ENCODE results near the gene TENM3. TPM values are rescaled to one million over a fixed set of nuclear protein-coding genes. Genes with fewer than 3 reads are reported as not detected.

Gene TENM3
- total and polyA plus RNA-seq, 2 of the 8 experiments (the other 6 are each of a cell fraction or from before 2014, with no cell fraction given): 36.9 to 69.3 TPM

- Histone ChIP-seq H3K79me1 (ENCODE audit: low read depth, low read length) (no peaks in the 10 kb centered on the region), H4K5ac (ENCODE audit: insufficient read length, low read depth, low read length) (no peak overlapping the region), H2BK5ac (ENCODE audit: low read depth, low read length) (no peak overlapping the region), H3K79me2 (ENCODE audit: control insufficient read depth in 1 of 2, insufficient read depth in 2 of 2, low read length in 2 of 2) (no peaks in the 10 kb centered on the region), H3K18ac (ENCODE audit: extremely low read depth, low read length) (no peak overlapping the region), H2BK120ac (replicated peaks; ENCODE audit: low read depth, low read length) (no peak overlapping the region), H3K27me3 (replicated peaks in 1 of 4; ENCODE audit: control insufficient read depth in 3 of 4, extremely low read depth in 1 of 4, insufficient read depth in 3 of 4, low read length in 3 of 4) (no peaks in the 10 kb centered on the region), H2AFZ (ENCODE audit: low read length) (no peak overlapping the region), H3K14ac (ENCODE audit: insufficient read length) (no peak overlapping the region), H3K9me3 (ENCODE audit: insufficient read depth in 2 of 2, low read depth in 1 of 2, low read length in 1 of 2) (no peaks in the 10 kb centered on the region; a peak in 1 of 4 replicates), H3K4me2 (ENCODE audit: insufficient read depth in 1 of 2, low read depth in 2 of 2, low read length in 2 of 2) (no peak overlapping the region), H2BK20ac (ENCODE audit: low read length) (no peak overlapping the region), H3K56ac (replicated peaks; ENCODE audit: insufficient read length, low read depth, low read length) (no peak overlapping the region), H2BK12ac (ENCODE audit: low read depth, low read length) (no peak overlapping the region), H2BK15ac (ENCODE audit: low read length) (no peak overlapping the region), H3K23me2 (ENCODE audit: low read depth, low read length) (no peaks in the 10 kb centered on the region), H4K91ac (replicated peaks; ENCODE audit: insufficient read length, low read length) (no peak overlapping the region), H3K4ac (replicated peaks; ENCODE audit: insufficient read length, low read depth, low read length) (no peak overlapping the region), H3K4me1 (replicated peaks in 1 of 4; ENCODE audit: control insufficient read depth in 3 of 4, insufficient read depth in 4 of 4, low read length in 3 of 4) (no peaks in the 10 kb centered on the region), H3K36me3 (ENCODE audit: control insufficient read depth in 2 of 4, insufficient read depth in 4 of 4, low read length in 3 of 4) (peaks cover 0 to 53% (median 34%) of the 10 kb centered on the region in 4 experiments; a peak in 5 of 8 replicates), H3K23ac (ENCODE audit: insufficient read length) (no peak overlapping the region), H3K27ac (ENCODE audit: low read depth, low read length) (no peak overlapping the region), H3K9ac (replicated peaks in 1 of 4; ENCODE audit: extremely low read depth in 1 of 4, low read depth in 3 of 4, low read length in 3 of 4) (no peak overlapping the region), H4K20me1 (replicated peaks in 1 of 2; ENCODE audit: control insufficient read depth in 1 of 2, insufficient read depth in 2 of 2, low read length in 2 of 2) (peaks cover 0 to 3% of the 10 kb centered on the region in 2 experiments), H4K8ac (ENCODE audit: extremely low read depth, insufficient read depth, low read length) (no peak overlapping the region), H3K4me3 (ENCODE audit: extremely low read depth in 1 of 4, insufficient read depth in 2 of 4, low read depth in 3 of 4, low read length in 4 of 4) (no peak overlapping the region), H2AK5ac (ENCODE audit: low read depth, low read length) (no peak overlapping the region)
- CTCF ChIA-PET (ENCODE audit: partially characterized antibody): interaction anchor here (0.9 kb wide), 1 partner anchor 9 kb away, joined by 3 read pairs; no protein-coding TSS in a partner anchor
- WGBS, 2 experiments (ENCODE audit: extremely low coverage in 1 of 2, insufficient coverage in 1 of 2, insufficient read length in 1 of 2, insufficient replicate concordance in 2 of 2, low coverage in 1 of 2, low lambda C conversion rate in 2 of 2, missing lambda C conversion rate in 1 of 2): 86% methylated on average over 6 of the region's 6 CpGs; no CpG with 5 or more reads in 1 of the 2 experiments
- TF ChIP-seq EZH2 (IDR thresholded peaks at IDR 0.05; ENCODE audit: low read depth, low read length, severe bottlenecking) (no peak), GTF2F1 (IDR thresholded peaks at IDR 0.05; ENCODE audit: borderline replicate concordance, low read depth, low read length) (no peak), BRCA1 (IDR thresholded peaks at IDR 0.05; ENCODE audit: low read depth, low read length) (no peak), ATF3 (IDR thresholded peaks at IDR 0.05; ENCODE audit: insufficient read depth, low read depth, low read length) (no peak), SIX5 (IDR thresholded peaks at IDR 0.05; ENCODE audit: low read depth, low read length) (no peak), FOSL1 (IDR thresholded peaks at IDR 0.05; ENCODE audit: insufficient read depth, low read depth, low read length) (no peak), CREB1 (IDR thresholded peaks at IDR 0.05) (no peak), MAFK (IDR thresholded peaks at IDR 0.05; ENCODE audit: low read depth, low read length) (no peak), GABPA (IDR thresholded peaks at IDR 0.05; ENCODE audit: borderline replicate concordance, insufficient read depth, low read length) (no peak), EP300 (IDR thresholded peaks at IDR 0.05; ENCODE audit: borderline replicate concordance in 1 of 2, low read depth in 2 of 2, low read length in 2 of 2) (no peak)
- POLR2A ChIA-PET (ENCODE audit: partially characterized antibody): no interaction called here
- no peak for FAIRE-seq
- DNase-seq (ENCODE audit: low read depth in 1 of 2, low spot score in 2 of 2): no peak
These were observed 552.4 kb downstream of the TENM3 start for GRCh38 chr4:182795446-182796238.
